ENCODE measurements around the gene ADAMTS2. TPM values are rescaled to one million over a fixed set of nuclear protein-coding genes. Genes with fewer than 3 reads are reported as not detected.

ADAMTS2 gene
- total and polyA plus RNA-seq, 2 donors (not counting 1 experiment from before 2014, with no cell fraction given), result 16.2 to 70.2 TPM

DNA sequence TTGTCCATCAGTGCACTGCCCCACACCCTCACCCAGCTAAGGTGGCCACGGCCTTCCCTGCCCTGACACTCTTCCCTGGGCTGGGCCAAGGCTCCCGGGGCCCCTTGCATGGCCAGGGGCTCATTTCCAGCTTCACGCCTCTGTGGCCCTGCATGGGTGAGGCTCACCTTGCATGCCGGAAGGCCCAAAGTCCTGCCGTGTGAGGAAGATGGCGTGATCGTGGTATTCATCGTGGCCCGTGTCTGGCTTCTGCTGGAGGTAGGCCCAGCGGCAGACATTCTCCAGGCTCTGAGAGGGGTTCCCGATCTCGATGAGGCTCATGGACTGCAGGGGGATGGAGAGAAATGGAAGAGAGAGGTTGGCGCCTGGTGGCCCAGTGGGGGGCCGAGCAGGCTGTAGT lies 186.7 kb downstream of the ADAMTS2 start:
- Histone ChIP-seq H3K9me3 (ENCODE audit: control insufficient read depth, insufficient read depth, low read depth, low read length) (no peaks in the 10 kb centered on the region), H3K27me3 (ENCODE audit: control insufficient read depth, insufficient read depth, low read length) (no peaks in the 10 kb centered on the region), H3K36me3 (ENCODE audit: control insufficient read depth, insufficient read depth, low read length) (peaks cover 2% of the 10 kb centered on the region), H3K4me3 (replicated peaks in 1 of 4; ENCODE audit: control extremely low read depth in 1 of 4, insufficient read depth in 1 of 4, low read depth in 3 of 4, low read length in 4 of 4) (no peak overlapping the region), H4K20me1 (ENCODE audit: control insufficient read depth, extremely low read depth, insufficient read depth, low read length) (no peaks in the 10 kb centered on the region), H3K9ac (ENCODE audit: insufficient read depth, low read length) (no peak overlapping the region), H3K27ac (ENCODE audit: insufficient read depth, low read length) (no peak overlapping the region), H3K79me2 (ENCODE audit: control insufficient read depth, insufficient read depth, low read length) (no peaks in the 10 kb centered on the region), H3K4me2 (ENCODE audit: extremely low read depth, insufficient read depth, low read length) (no peak overlapping the region), H2AFZ (ENCODE audit: low read length) (no peak overlapping the region), H3K4me1 (ENCODE audit: control insufficient read depth, extremely low read depth, insufficient read depth, low read length) (no peaks in the 10 kb centered on the region)
- no peak for DNase-seq (ENCODE audit: low read depth in 2 of 2)
- no peak for TF ChIP-seq EZH2 (IDR thresholded peaks at IDR 0.05; ENCODE audit: low read length, missing control alignments)
- TF ChIP-seq, protein P1, sequence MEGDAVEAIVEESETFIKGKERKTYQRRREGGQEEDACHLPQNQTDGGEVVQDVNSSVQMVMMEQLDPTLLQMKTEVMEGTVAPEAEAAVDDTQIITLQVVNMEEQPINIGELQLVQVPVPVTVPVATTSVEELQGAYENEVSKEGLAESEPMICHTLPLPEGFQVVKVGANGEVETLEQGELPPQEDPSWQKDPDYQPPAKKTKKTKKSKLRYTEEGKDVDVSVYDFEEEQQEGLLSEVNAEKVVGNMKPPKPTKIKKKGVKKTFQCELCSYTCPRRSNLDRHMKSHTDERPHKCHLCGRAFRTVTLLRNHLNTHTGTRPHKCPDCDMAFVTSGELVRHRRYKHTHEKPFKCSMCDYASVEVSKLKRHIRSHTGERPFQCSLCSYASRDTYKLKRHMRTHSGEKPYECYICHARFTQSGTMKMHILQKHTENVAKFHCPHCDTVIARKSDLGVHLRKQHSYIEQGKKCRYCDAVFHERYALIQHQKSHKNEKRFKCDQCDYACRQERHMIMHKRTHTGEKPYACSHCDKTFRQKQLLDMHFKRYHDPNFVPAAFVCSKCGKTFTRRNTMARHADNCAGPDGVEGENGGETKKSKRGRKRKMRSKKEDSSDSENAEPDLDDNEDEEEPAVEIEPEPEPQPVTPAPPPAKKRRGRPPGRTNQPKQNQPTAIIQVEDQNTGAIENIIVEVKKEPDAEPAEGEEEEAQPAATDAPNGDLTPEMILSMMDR (conservative IDR thresholded peaks at IDR 0.05 in 1 of 2, IDR thresholded peaks at IDR 0.05 in 1 of 2; ENCODE audit: low read depth in 1 of 2, low read length in 2 of 2), result no peak

DNA sequence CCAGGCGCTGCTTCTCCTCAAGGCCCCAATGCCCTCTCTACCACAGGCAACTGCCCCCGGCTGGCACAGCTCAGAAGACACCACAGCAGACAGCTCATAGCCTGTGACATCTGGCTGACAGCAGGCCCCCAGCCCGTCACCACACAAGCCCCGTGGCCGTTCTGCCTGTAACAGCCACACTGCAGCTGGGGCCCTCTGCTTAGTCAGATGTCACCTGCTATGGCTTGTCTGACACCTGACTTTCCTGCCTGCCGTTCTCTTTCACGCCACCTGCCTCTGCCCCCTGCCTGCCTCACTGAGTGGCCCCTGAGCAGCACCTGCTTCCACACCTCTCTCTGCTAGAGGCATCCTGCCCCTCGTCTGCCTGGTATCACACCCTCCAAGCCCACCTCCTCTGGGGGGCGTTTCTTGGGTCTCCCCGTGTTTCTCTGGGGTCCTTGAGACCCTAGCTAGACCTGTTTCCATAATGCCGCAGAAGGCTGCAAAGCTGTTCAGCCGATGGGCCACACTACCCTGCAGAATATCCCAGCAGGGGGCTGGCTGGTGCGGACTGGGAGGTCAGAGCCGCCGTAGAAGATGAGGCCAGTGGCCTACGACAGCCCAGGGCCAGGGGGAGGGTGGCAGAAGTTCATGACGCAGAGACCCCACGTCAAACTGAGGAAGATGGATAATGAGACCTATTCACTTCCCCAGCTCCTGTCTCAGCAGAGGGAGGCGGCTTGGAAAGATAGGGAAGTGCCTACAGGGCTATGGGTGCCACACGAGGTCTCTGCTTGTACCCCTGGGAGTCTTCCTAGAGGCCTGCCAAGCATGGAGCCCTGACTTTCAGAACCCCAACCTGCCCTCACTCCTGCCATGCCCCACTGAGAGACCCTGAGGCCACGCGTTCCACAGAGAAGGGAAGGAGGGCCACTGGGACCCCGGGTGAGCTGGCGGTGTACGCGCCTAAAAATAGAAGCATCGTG lies 190.0 kb downstream of the ADAMTS2 start:
- no peaks in the 10 kb centered on the region for H4K20me1 ChIP-seq (ENCODE audit: control insufficient read depth, extremely low read depth, insufficient read depth, low read length)
- no peaks in the 10 kb centered on the region for H3K9me3 ChIP-seq (ENCODE audit: control insufficient read depth, insufficient read depth, low read depth, low read length)
- no peak overlapping the region for H2AFZ ChIP-seq (ENCODE audit: low read length)
- H3K4me2 ChIP-seq (ENCODE audit: extremely low read depth, insufficient read depth, low read length), result no peak overlapping the region
- H3K36me3 ChIP-seq (ENCODE audit: control insufficient read depth, insufficient read depth, low read length), result peaks cover 13% of the 10 kb centered on the region
- no peaks in the 10 kb centered on the region for H3K27me3 ChIP-seq (ENCODE audit: control insufficient read depth, insufficient read depth, low read length)
- TF ChIP-seq, protein P1 (conservative IDR thresholded peaks at IDR 0.05 in 1 of 2, IDR thresholded peaks at IDR 0.05 in 1 of 2; ENCODE audit: low read depth in 1 of 2, low read length in 2 of 2), result no peak
- TF ChIP-seq EZH2 (IDR thresholded peaks at IDR 0.05; ENCODE audit: low read length, missing control alignments), result no peak
- no peak overlapping the region for H3K9ac ChIP-seq (ENCODE audit: insufficient read depth, low read length)
- no peaks in the 10 kb centered on the region for H3K79me2 ChIP-seq (ENCODE audit: control insufficient read depth, insufficient read depth, low read length)
- H3K4me3 ChIP-seq (replicated peaks in 1 of 4; ENCODE audit: control extremely low read depth in 1 of 4, insufficient read depth in 1 of 4, low read depth in 3 of 4, low read length in 4 of 4), result no peak overlapping the region
- H3K27ac ChIP-seq (ENCODE audit: insufficient read depth, low read length), result no peak overlapping the region
- no peaks in the 10 kb centered on the region for H3K4me1 ChIP-seq (ENCODE audit: control insufficient read depth, extremely low read depth, insufficient read depth, low read length)
- no peak for DNase-seq (ENCODE audit: low read depth in 2 of 2)

DNA sequence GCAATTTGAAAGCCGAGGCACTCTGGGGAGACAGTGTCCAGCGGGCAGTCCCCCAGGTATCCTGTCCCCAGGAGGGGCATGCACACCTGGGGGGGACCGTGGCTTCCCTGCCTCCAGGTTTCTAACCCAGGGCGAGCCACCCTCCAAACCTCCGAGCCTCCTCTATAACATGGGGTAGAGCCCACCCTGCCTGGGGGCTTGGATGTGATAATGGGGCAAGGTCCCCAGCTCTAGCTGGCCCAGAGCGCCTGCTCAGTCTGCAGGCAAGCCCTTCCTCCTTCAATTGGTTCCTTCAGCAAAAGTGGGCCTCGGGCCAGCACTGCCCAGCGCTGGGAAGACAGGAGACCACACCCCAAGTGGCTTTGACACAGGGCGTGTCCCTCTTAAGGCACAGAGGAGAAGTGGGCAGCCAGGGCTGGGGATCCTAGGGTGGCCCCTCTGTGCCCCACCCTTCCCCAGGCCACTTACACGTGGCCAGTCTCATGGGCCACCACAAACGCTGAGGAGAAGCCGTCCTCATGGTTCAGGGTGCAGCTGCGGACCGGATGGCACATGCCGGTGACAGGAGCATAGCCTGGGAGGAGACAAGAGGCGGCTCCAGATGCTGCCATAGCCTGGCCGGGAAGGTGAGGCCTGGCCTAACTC lies 190.8 kb downstream of the ADAMTS2 start:
- Histone ChIP-seq H3K4me2 (ENCODE audit: extremely low read depth, insufficient read depth, low read length) (no peak overlapping the region), H3K9ac (ENCODE audit: insufficient read depth, low read length) (no peak overlapping the region), H3K4me3 (replicated peaks in 1 of 4; ENCODE audit: control extremely low read depth in 1 of 4, insufficient read depth in 1 of 4, low read depth in 3 of 4, low read length in 4 of 4) (no peak overlapping the region), H3K79me2 (ENCODE audit: control insufficient read depth, insufficient read depth, low read length) (no peaks in the 10 kb centered on the region), H3K9me3 (ENCODE audit: control insufficient read depth, insufficient read depth, low read depth, low read length) (no peaks in the 10 kb centered on the region), H3K27me3 (ENCODE audit: control insufficient read depth, insufficient read depth, low read length) (no peaks in the 10 kb centered on the region), H3K36me3 (ENCODE audit: control insufficient read depth, insufficient read depth, low read length) (peaks cover 13% of the 10 kb centered on the region), H3K27ac (ENCODE audit: insufficient read depth, low read length) (no peak overlapping the region), H2AFZ (ENCODE audit: low read length) (no peak overlapping the region), H3K4me1 (ENCODE audit: control insufficient read depth, extremely low read depth, insufficient read depth, low read length) (no peaks in the 10 kb centered on the region), H4K20me1 (ENCODE audit: control insufficient read depth, extremely low read depth, insufficient read depth, low read length) (no peaks in the 10 kb centered on the region)
- TF ChIP-seq, protein P1 (conservative IDR thresholded peaks at IDR 0.05 in 1 of 2, IDR thresholded peaks at IDR 0.05 in 1 of 2; ENCODE audit: low read depth in 1 of 2, low read length in 2 of 2), result no peak
- TF ChIP-seq EZH2 (IDR thresholded peaks at IDR 0.05; ENCODE audit: low read length, missing control alignments), result no peak
- no peak for DNase-seq (ENCODE audit: low read depth in 2 of 2)
